HG02981 (cell line): ENCODE data around the gene SLC35B1.
"Not testable (repeated sequence)": the region's sequence is repeated elsewhere in the genome, so short reads cannot be mapped to it uniquely, and the experiment has no call there.

Source experiments
- ATAC-seq: cut with Tn5 transposase; IDR thresholded peaks from one replicate; pipeline ENCODE4 v1.9.1; 2021; ENCODE audit warnings: mild to moderate bottlenecking, moderate library complexity; ENCODE audit not compliant: unreplicated experiment

Gene SLC35B1

DNA sequence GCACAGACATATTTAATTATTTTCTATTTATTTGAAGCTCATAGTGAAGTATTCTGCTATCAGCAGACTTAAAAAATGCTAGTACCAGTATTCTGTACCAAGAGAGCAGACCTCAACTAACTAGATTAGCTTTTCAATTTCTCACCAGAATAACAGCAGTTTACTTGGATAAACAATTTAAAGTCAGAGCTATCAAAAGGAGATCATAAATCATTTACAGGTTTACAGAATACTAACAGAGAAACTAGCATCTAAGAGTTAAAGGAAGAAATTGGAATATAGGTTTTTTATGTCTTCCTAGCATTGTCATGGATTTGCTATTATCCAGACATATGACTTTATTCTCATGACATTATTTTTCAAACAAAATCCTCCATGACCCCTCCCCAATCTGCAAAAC, 33.3 kb downstream of the SLC35B1 start:
- ATAC-seq = no peak

DNA sequence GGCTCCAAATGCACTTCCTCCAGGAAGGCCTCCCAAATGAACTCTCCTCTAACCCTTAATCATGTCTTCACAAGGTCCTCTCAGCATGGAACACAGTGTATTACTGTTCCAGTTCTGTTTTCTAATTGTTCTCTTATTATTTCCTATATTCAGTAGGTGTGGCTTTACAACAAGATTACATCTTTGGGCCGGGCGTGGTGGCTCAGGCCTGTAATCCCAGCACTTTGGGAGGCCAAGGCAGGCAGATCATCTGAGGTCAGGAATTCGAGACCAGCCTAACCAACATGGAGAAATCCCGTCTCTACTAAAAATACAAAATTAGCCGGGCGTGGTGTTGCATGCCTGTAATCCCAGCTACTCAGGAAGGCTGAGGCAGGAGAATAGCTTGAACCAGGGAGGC, 34.1 kb downstream of the SLC35B1 start:
- ATAC-seq = not testable (repeated sequence)

DNA sequence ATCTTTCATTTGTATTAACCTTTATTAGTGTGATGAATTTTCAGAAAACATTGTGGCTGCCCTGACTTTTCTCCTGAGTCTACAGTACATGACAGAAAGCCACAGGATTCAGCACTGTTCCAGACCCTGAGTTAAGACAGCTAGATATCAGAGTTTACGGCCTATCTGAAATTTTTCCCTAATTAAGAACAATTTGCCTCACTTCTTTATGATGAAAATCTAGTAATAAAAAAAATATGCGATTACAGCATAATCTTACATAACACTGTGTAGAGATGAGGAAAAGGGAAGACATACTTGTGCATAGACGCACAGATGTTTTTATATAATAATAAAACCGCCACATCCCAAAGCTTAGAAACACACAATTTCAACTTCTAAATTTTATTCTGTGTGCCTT, 37.1 kb downstream of the SLC35B1 start:
- ATAC-seq = no peak

DNA sequence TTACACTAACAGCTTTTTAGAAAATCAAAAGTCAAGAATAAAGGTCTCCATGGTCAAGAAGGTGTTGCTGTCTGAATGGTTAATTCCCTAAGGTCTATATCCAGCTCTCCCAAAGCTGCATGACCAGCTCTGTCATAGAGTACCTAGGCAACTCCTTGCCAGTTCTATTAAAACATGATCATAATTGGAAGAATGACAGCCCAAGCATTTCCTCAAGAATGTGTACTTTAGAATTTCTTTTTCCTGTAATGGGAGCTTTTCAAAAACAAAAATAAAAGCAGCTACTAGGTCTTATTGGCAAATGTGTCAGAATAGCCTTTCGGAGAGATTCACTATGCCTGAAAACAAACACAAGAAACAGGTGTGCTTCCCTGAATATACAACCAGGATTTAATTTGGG, 37.8 kb downstream of the SLC35B1 start:
- ATAC-seq = no peak

DNA sequence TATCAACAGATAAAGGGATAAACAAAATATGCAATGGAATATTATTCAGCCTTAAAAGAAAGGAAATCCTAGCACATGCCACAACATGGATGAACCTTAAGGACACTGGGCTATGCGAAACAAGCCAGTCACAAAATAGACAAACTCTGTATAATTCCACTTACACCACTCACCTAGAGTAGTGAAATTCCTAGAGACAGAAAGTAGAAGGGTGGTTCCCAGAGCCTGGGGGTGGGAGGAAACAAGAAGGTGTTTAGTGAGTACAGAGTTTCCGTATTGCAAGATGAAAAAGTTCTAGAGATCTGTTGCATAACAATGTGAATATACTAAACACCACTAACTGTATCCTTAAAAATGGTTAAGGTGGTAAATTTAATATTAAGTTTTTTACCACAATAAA, 39.9 kb downstream of the SLC35B1 start:
- no peak for ATAC-seq

DNA sequence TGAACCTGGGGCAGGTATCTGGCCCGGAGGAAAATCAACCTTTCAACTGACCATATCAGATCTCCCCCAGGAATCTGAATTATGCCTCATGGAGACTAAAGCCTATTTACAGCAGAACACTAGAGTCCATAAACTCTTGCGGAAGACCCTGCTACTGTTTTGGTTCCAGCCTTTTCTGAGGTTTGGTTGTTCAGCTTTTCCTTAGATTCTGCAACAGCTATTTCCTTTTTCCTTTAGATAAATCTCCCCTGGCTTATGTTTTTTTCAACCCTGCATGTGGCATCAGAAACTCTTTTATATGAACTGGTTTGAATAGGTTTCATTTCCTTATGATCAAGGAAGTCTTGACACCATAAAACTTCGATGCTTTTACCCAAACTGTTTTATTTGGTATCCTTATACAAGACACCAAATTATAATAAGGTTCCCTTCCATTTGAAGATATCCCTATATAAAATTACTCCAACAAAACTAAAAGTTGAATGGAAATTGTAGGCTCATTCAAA, 43.0 kb downstream of the SLC35B1 start:
- ATAC-seq = no peak

DNA sequence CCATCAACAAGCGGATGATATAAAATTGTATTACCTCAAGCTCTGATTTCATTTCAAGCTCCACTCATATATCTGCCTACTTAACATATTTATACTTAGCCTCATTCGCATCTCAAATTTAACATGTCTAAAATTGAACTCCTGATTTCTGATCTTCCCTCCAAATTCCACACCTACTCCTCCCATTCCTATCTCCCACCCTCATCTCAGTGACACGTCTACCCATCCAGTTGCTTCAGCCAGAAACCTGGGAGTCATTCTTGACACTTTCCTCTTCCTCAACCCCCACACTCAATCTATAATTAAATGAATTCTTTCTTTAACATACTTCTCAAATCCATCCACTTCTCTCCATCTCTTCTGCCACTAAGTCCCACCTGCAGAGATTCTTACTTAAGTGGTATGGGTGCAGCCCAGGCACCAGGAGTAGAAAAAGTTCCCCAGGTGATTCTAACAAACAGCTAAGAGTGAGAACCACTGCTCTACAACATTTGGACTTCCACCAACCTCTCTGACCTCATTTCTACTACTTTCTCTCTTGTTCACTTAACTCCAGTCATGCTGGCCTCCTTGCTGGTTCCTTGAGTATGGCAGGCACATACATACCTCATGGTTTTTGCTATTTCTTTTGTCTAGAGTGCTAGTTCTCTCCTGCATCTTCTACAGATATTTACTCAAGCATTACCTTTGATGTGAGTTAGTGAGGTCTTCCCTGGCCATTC, 47.9 kb downstream of the SLC35B1 start:
- ATAC-seq = no peak

DNA sequence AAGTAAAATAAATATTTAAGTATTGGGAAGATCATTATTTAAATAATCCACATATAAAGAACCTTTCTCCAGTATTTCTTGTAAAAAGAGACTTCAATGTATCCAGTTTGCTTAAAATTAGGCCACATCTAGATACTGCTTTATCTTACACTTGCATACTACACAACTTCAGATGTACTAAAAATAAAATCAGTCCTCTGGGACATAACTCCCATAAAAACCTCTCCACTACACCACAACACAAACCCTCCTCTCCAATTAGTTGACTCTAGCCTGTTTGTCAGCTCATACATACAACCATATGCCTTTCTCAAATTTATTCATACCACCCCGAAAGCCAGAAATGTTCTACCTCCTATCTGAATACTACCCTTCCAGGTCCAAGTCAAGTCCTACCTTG, 51.5 kb downstream of the SLC35B1 start:
- ATAC-seq = no peak
